HG03575 (cell line): ENCODE data around the gene LIN7C.
"Not testable (repeated sequence)": the region's sequence is repeated elsewhere in the genome, so short reads cannot be mapped to it uniquely, and the experiment has no call there.

ENCODE experiments used
- ATAC-seq: cut with Tn5 transposase; IDR thresholded peaks from one replicate; pipeline ENCODE4 v1.9.1; 2021; ENCODE audit not compliant: unreplicated experiment, insufficient number of reproducible peaks, low FRiP score; ENCODE audit errors: extremely low read depth

The LIN7C gene

DNA sequence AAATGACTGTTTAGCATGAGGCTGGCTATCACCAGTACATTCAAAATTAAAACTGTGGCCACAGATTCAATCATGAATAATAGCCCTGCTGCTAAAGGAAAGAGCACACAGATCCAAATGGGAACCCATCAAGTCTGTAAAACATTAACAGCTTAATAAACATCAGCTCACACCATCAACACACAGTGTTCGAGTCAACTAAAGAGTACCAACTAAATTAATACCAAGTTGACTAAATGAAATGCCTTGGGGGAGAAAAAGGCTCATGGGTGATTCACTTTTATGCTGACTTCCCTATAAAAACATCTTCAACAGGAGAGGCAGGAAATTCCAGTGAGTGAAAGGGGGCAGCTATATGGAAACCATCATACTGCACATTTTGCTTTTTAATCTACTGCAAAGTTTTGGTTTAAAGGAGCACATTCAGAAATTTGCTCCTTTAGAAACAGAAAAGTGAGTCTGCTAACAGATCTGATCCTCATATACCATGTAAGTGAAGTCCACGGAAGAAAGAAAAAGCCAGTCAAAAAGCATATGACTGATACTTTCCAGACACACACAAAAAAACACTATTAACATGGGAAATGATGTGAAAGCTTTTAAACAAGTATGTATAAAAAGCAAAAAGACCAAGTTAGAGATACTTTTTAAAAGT, 50.3 kb downstream of the LIN7C start:
- no peak for ATAC-seq

DNA sequence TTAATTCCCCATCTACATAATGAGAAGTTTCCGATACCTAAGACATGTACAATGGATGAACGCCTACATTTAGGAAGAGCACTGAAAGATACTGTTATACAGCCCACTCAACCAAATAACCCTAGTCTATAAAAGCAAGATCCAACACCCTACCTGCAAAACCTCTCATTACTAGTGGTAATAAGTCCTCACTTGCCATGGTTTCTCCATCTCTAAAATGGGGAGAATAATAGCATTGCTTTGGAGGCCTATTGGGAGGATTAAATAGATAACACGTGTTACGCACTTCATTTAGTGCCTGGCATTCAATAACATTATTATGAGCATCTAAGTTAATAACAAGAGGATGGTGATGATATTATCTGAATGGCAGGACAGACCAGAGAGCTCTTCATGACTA, 50.9 kb downstream of the LIN7C start:
- ATAC-seq: no peak

GRCh38 chr11:27453701-27454100, 52.9 kb downstream of the LIN7C start:
- ATAC-seq: no peak

GRCh38 chr11:27452147-27452546, 54.4 kb downstream of the LIN7C start:
- ATAC-seq: no peak

DNA sequence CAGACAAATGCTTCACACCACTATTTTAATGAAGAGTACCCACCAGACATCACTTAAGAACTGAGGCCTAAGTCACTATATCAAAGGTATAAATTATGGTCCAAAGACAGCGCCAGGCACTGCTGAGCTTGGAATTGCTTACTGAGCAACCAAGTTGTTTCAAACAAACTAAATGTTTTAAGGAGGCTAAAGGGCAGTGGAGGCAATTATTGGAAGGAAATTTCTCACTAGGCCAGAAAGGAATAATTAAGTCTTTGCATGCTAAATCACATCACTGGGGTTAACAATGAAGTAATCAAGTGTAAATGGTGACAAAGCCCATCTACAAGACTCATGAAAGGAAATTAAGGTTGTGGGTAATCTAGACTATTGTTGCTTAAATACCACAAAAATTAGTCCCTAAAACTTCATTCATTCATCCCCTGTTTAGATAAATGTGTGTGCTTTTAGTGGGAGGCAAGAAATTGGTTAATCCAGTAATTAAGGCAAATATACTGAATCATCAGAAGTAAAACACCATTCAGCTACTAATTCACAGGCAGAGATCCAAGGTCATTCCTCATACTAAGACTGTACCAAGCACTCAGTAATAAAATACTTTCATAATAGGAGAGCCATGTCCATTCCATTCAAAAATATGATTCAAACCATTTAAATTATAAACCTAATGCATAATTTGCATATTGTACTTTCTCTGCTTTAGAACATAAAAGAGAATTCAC, 55.2 kb downstream of the LIN7C start:
- no peak for ATAC-seq

DNA sequence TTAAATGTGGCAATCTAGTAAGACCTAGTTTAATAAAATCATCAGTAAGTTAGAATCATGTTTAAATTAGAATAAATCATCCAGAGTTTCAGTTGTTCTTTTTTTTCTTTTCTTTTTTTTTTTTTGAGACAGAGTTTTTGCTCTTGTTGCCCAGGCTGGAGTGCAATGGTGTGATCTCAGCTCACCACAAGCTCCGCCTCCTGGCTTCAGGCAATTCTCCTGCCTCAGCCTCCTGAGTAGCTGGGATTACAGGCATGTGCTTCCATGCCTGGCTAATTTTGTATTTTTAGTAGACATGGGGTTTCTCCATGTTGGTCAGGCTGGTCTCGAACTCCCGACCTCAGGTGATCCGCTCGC, 58.4 kb downstream of the LIN7C start:
- ATAC-seq: not testable (repeated sequence)

GRCh38 chr11:27447288-27448183, 59.0 kb downstream of the LIN7C start:
- no peak for ATAC-seq

DNA sequence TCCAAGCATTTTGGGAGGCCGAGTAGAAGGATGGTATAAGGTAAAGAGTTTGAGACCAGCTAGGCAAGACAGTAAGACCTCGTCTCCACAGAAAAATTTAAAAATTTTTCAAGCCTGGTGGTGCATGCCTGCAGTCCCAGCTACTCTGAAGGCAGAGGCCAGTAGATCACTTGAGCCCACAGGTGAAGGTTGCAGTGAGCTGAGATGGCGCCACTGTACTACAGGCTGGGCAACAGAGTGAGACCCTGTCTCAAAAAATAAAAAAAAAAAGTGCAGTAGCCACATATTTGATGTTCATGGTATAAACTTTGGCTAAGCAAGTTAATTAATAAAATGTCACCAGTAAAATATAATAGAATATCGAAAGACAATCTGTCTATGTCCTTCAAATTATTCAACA, 60.9 kb downstream of the LIN7C start:
- ATAC-seq: no peak

DNA sequence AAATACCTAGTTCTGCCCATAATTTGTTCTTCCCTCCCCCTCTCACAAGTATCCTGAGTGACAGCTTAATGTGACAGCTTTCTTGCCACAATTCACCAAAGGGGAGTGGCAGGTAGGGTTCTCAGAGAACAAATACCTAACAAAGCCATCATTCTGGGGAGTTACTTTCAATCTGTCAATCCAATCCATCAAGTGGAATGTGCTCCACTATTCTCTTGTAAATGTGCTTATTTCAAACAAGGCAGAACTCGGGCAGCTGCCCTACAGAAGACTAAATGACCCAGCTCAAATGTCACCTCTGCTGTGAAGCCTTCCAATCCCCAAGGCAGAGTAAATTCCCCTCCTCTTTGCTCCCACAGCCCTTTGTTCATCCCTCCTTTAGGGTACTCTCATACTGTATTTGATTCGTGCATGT, 61.8 kb downstream of the LIN7C start:
- no peak for ATAC-seq
